Stomach (tissue), 4 donors: ENCODE results near the gene KSR2.

Experiments
- CTCF ChIP-seq, 7 experiments: fragments of 450-650 bp in 4 of 7; fragments of 200-600 bp in 3 of 7; sonication (generic) in 3 of 7; IDR thresholded peaks; one replicate each; pipeline ENCODE4 v1.5.1; 2016 to 2019; ENCODE audit warnings: antibody characterized with exemption in 7 of 7, control low read depth in 2 of 7, mild to moderate bottlenecking in 1 of 7
- POLR2A ChIP-seq, 4 donors: fragments of 450-650 bp; IDR thresholded peaks; one replicate each; pipeline ENCODE4 v1.6.1; 2016; ENCODE audit warnings: antibody characterized with exemption in 4 of 4, control low read depth in 2 of 4, mild to moderate bottlenecking in 1 of 4, moderate library complexity in 1 of 4

- TF ChIP-seq CTCF (IDR thresholded peaks at IDR 0.05): no peak
- TF ChIP-seq POLR2A (IDR thresholded peaks at IDR 0.05): no peak
Measured at GRCh38 chr12:117457189-117457588, 511.6 kb downstream of the KSR2 start.
